ENCODE measurements around the gene ANKRD44. TPM values are rescaled to one million over a fixed set of nuclear protein-coding genes. Genes with fewer than 3 reads are reported as not detected.

ANKRD44 gene
- polyA plus RNA-seq, 1 experiment, result 14.7 TPM

DNA sequence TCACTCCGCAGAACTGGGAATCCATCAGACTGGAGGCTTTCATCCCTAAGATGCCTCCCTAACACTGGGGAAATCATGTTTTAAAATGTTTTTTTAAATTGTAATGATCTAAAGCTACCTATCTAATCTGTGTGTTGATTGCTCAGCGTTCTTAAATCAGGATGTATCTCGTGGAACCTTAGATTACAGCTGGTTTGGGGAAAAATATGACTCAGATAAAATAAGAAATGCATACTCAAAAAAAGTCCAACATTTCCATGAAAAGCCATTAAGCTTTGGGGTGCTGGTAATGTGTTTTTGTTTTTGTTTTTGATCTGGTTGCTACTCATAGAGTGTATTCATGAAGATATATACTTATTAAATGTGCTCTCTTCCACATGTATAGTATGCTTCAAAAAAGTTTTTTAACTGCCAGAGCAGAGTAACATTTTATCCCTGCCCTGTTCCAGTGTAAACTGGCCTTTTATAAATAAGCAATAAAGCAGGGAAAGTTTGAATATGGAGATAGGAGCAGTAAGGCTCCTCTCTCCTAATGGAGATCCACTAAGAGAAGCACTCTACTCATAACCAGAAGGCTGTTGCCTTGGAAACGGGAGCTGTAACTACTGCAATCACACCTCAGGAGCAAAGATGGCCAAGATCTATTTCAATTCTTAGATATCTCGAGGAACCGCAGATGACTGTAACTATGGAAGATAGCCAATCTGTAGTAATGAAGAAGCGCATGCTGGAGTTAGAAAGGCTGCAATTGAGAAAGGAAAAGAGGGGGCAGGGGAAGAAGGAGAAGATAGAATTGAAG lies 41.6 kb downstream of the ANKRD44 start:
- ChIA-PET CTCF (no interaction called here), POLR2A (no interaction called here)
- peak; percentile 27 for DNase-seq (ENCODE audit: low read depth, low spot score)

DNA sequence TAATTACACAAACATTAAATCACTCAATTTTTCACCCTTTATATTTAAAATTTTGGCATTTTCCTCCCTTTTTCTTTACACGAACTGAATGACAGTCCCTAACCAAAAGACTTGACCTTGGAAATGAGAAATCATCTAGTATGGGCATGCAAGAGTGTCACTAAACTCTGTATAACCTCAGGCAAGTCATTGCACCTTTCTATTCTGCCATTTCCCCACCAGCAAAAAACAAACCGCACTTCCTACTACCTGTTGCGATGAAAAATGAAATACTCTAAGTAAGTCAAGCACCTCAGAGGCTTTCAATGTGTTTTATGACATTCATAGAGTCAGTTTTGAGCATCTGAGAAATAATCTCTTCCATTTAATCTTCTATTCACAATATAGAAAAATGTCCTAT lies 44.1 kb downstream of the ANKRD44 start:
- DNase-seq (ENCODE audit: low read depth, low spot score), result no peak
- TF ChIP-seq, protein P1, sequence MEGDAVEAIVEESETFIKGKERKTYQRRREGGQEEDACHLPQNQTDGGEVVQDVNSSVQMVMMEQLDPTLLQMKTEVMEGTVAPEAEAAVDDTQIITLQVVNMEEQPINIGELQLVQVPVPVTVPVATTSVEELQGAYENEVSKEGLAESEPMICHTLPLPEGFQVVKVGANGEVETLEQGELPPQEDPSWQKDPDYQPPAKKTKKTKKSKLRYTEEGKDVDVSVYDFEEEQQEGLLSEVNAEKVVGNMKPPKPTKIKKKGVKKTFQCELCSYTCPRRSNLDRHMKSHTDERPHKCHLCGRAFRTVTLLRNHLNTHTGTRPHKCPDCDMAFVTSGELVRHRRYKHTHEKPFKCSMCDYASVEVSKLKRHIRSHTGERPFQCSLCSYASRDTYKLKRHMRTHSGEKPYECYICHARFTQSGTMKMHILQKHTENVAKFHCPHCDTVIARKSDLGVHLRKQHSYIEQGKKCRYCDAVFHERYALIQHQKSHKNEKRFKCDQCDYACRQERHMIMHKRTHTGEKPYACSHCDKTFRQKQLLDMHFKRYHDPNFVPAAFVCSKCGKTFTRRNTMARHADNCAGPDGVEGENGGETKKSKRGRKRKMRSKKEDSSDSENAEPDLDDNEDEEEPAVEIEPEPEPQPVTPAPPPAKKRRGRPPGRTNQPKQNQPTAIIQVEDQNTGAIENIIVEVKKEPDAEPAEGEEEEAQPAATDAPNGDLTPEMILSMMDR (IDR thresholded peaks at IDR 0.05; ENCODE audit: low read depth, low read length), result no peak
- H3K27ac ChIP-seq (ENCODE audit: low read depth, low read length), result no peak overlapping the region
- ChIA-PET POLR2A (no interaction called here), CTCF (no interaction called here)
- H3K27me3 ChIP-seq (ENCODE audit: control insufficient read depth, insufficient read depth, low read length), result no peaks in the 10 kb centered on the region
- H3K9me3 ChIP-seq (ENCODE audit: control insufficient read depth, insufficient read depth, low read length), result no peaks in the 10 kb centered on the region
- no peak overlapping the region for H3K4me3 ChIP-seq (ENCODE audit: low read depth, low read length)

More for the DNA sequence above, 41.6 kb downstream of the ANKRD44 start:
- no peaks in the 10 kb centered on the region for H3K9me3 ChIP-seq (ENCODE audit: control insufficient read depth, insufficient read depth, low read length)
- no peak overlapping the region for H3K4me3 ChIP-seq (ENCODE audit: low read depth, low read length)
- TF ChIP-seq, protein P1 (IDR thresholded peaks at IDR 0.05; ENCODE audit: low read depth, low read length), result no peak
- H3K27ac ChIP-seq (ENCODE audit: low read depth, low read length), result no peak overlapping the region
- H3K27me3 ChIP-seq (ENCODE audit: control insufficient read depth, insufficient read depth, low read length), result no peaks in the 10 kb centered on the region

DNA sequence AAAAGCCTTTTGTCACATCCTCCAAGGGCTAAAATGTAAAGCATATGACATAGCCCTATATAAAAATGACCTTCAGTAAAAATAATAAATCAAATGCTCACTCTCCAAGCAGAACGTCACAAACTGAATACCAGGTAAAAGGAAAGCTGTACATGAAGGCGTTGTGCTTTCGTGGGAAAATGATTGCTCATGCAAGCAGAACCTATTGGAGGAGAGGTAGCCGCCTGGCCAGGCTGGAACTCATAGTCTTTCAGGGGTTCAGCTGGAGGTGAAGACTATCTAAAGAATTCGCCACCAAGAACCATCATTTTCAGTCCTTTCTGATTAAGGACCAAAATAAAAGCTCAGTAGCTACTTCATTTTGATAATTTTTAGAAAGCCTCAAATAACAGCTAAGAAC lies 44.7 kb downstream of the ANKRD44 start:
- H3K27me3 ChIP-seq (ENCODE audit: control insufficient read depth, insufficient read depth, low read length), result no peaks in the 10 kb centered on the region
- DNase-seq (ENCODE audit: low read depth, low spot score), result no peak
- POLR2A ChIA-PET, result no interaction called here
- CTCF ChIA-PET, result no interaction called here
- no peaks in the 10 kb centered on the region for H3K9me3 ChIP-seq (ENCODE audit: control insufficient read depth, insufficient read depth, low read length)
- H3K27ac ChIP-seq (ENCODE audit: low read depth, low read length), result no peak overlapping the region
- no peak overlapping the region for H3K4me3 ChIP-seq (ENCODE audit: low read depth, low read length)
- TF ChIP-seq, protein P1 (IDR thresholded peaks at IDR 0.05; ENCODE audit: low read depth, low read length), result no peak

DNA sequence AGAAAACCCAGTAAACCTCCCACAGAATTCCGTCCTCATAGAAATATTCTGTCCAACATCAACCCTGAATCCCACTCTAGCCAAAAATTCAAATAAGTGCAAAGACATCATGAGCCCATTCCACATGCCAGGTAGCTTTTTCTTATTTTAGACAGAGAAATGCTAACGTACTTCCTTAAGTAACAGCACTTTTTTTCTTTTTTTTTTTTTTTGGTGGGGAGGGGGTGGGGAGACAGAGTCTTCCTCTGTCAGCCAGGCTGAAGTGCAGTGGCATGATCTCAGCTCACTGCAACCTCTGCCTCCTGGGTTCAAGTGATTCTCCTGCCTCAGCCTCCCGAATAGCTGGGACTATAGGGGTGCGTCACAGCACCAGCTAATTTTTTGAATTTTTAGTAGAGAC lies 45.5 kb downstream of the ANKRD44 start:
- TF ChIP-seq, protein P1 (IDR thresholded peaks at IDR 0.05; ENCODE audit: low read depth, low read length), result no peak
- Histone ChIP-seq H3K27me3 (ENCODE audit: control insufficient read depth, insufficient read depth, low read length) (no peaks in the 10 kb centered on the region), H3K9me3 (ENCODE audit: control insufficient read depth, insufficient read depth, low read length) (no peaks in the 10 kb centered on the region), H3K27ac (ENCODE audit: low read depth, low read length) (no peak overlapping the region), H3K4me3 (ENCODE audit: low read depth, low read length) (no peak overlapping the region)
- DNase-seq (ENCODE audit: low read depth, low spot score), result no peak
- POLR2A ChIA-PET, result no interaction called here
- CTCF ChIA-PET, result no interaction called here

DNA sequence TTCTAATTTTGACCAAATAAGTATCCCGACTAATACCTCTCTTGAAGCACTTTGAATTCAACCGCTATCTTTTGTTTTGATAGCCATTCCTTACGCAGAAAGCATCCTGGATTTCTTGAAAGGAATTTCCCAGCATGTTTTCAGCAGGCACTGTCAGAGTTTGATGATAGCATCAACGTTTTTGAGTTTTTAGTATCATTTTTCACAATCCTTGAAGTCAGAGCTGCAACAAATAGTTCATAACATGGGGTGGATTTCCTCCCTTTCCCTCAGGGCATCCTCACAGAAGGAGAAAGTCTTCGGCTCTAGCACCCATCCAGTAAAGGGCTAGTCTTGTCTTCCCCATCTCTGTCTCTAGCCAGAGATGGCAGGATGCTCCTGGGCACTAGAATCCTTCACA lies 46.2 kb downstream of the ANKRD44 start:
- Histone ChIP-seq H3K27ac (ENCODE audit: low read depth, low read length) (no peak overlapping the region), H3K4me3 (ENCODE audit: low read depth, low read length) (no peak overlapping the region), H3K27me3 (ENCODE audit: control insufficient read depth, insufficient read depth, low read length) (no peaks in the 10 kb centered on the region), H3K9me3 (ENCODE audit: control insufficient read depth, insufficient read depth, low read length) (no peaks in the 10 kb centered on the region)
- CTCF ChIA-PET, result no interaction called here
- TF ChIP-seq, protein P1 (IDR thresholded peaks at IDR 0.05; ENCODE audit: low read depth, low read length), result no peak
- POLR2A ChIA-PET, result no interaction called here
- DNase-seq (ENCODE audit: low read depth, low spot score), result no peak

Data from AG04450 (cell line).